ENCODE data around the gene HEMK1. TPM values are rescaled to one million over a fixed set of nuclear protein-coding genes. Genes with fewer than 3 reads are reported as not detected.

The HEMK1 gene
- total RNA-seq, 1 experiment from 2014 or later = 12.5 TPM

DNA sequence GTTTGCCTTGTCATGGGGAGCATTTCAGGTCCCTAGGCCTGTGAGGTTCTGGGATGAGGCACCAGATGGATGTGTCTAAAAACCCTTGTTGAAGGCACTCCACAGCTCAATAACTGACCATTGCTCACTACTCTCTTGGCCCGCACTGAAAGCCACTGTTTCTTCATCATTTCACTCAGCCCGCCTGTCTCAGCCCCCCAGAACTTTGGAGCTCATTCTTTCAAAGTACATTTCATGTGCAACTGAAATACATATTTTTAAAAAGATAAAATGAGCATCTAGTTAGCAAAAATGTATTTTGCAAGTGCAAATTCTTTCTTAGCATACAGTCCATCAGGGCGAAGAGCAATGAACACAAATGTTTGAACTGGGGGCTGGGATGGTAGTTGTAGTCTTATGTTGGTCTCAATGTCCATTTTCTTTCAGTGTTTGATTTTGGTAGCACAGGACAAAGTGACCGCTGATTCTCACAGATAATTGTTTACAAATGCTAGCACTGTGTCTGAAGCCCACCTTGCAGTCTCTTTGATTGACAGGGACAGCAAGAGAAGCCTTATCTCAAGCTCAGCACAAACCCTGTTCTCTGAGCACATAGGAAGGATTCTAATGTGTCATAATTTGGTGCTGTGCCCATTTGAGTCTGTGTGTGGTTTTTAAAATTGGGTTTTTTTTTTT, 19.6 kb downstream of the HEMK1 start:
- no peaks in the 10 kb centered on the region for H3K9me3 ChIP-seq (ENCODE audit: control insufficient read depth, low read depth, low read length)
- H4K20me1 ChIP-seq (ENCODE audit: control insufficient read depth, insufficient read depth, insufficient read length) = no peaks in the 10 kb centered on the region
- H3K36me3 Mint-ChIP-seq (ENCODE audit: insufficient read depth in 1 of 3, low read depth in 3 of 3) = peaks cover 0 to 7% (median 0%) of the 10 kb centered on the region in 3 experiments; a peak in 1 of 7 replicates
- H4K5ac ChIP-seq (ENCODE audit: insufficient read length, low read depth, low read length) = no peak overlapping the region
- H3K23me2 ChIP-seq (ENCODE audit: insufficient read length, low read depth, low read length, poor library complexity, severe bottlenecking) = no peaks in the 10 kb centered on the region
- peaks cover 14% of the 10 kb centered on the region for H3K27me3 Mint-ChIP-seq (ENCODE audit: low read depth)
- no CpG with 5 or more reads among the region's 4 CpGs for WGBS (ENCODE audit: extremely low coverage, insufficient read length, low lambda C conversion rate)
- no peaks in the 10 kb centered on the region for H3K79me1 ChIP-seq (ENCODE audit: insufficient read depth, low read depth, low read length, poor library complexity, severe bottlenecking)
- no peaks in the 10 kb centered on the region for H3K4me1 ChIP-seq (ENCODE audit: insufficient read depth, low read length)
- H3K27ac ChIP-seq (ENCODE audit: insufficient read length, low read depth, low read length) = no peak overlapping the region
- no peak overlapping the region for H4K8ac ChIP-seq (replicated peaks; ENCODE audit: insufficient read length, low read depth, low read length)
- H3K9ac ChIP-seq (ENCODE audit: extremely low read depth, insufficient read length, low read length) = no peak overlapping the region
- H3K23ac ChIP-seq (ENCODE audit: insufficient read length, low read depth, low read length) = no peak overlapping the region
- DNase-seq = no peak
- no peak overlapping the region for H2BK12ac ChIP-seq (ENCODE audit: insufficient read length, low read depth, low read length)
- no peak overlapping the region for H4K91ac ChIP-seq (ENCODE audit: insufficient read length, low read depth, low read length)
- no peak overlapping the region for H2AFZ ChIP-seq (ENCODE audit: low read length)
- H3K27ac Mint-ChIP-seq = no peak overlapping the region
- H3K9me3 Mint-ChIP-seq = no peaks in the 10 kb centered on the region
- no peak overlapping the region for H2AK5ac ChIP-seq (ENCODE audit: insufficient read length, low read length)
- H3K4me2 ChIP-seq (ENCODE audit: insufficient read depth, insufficient read length, low read length) = no peak overlapping the region
- H3K27me3 ChIP-seq (ENCODE audit: insufficient read depth, low read length) = no peaks in the 10 kb centered on the region
- H2BK20ac ChIP-seq (ENCODE audit: low read depth, low read length, poor library complexity, severe bottlenecking) = no peak overlapping the region
- no peak overlapping the region for H2BK5ac ChIP-seq (ENCODE audit: insufficient read length, low read length)
- no peak overlapping the region for H3K4me3 Mint-ChIP-seq
- H2BK120ac ChIP-seq (ENCODE audit: low read depth, low read length, poor library complexity, severe bottlenecking) = no peak overlapping the region
- H3K79me2 ChIP-seq (ENCODE audit: insufficient read depth, low read length) = no peaks in the 10 kb centered on the region
- no peak overlapping the region for H3T11ph ChIP-seq (ENCODE audit: low read length)
- no peak overlapping the region for H2BK15ac ChIP-seq (ENCODE audit: low read depth, low read length)
- TF ChIP-seq, protein P1, sequence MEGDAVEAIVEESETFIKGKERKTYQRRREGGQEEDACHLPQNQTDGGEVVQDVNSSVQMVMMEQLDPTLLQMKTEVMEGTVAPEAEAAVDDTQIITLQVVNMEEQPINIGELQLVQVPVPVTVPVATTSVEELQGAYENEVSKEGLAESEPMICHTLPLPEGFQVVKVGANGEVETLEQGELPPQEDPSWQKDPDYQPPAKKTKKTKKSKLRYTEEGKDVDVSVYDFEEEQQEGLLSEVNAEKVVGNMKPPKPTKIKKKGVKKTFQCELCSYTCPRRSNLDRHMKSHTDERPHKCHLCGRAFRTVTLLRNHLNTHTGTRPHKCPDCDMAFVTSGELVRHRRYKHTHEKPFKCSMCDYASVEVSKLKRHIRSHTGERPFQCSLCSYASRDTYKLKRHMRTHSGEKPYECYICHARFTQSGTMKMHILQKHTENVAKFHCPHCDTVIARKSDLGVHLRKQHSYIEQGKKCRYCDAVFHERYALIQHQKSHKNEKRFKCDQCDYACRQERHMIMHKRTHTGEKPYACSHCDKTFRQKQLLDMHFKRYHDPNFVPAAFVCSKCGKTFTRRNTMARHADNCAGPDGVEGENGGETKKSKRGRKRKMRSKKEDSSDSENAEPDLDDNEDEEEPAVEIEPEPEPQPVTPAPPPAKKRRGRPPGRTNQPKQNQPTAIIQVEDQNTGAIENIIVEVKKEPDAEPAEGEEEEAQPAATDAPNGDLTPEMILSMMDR (conservative IDR thresholded peaks at IDR 0.05) = no peak
- H3K4me1 Mint-ChIP-seq = peaks cover 0 to 6% of the 10 kb centered on the region in 2 experiments; a peak in 3 of 4 replicates
- no peak overlapping the region for H3K4ac ChIP-seq (ENCODE audit: low read depth, low read length)
- no peak overlapping the region for H3K18ac ChIP-seq (ENCODE audit: insufficient read length, low read depth, low read length)
- no peak overlapping the region for H3K56ac ChIP-seq (ENCODE audit: insufficient read length, low read depth, low read length)
- H3K14ac ChIP-seq (ENCODE audit: insufficient read depth, low read length) = no peak overlapping the region

All from H9 (cell line).